Endothelial cell of umbilical vein (primary cell): Measurements from ENCODE around the gene KCND2. TPM values are rescaled to one million over a fixed set of nuclear protein-coding genes. Genes with fewer than 3 reads are reported as not detected.

Experiments
- BruUV-seq: library from RNA; stranded (reverse); fragments of 400-500 nt; replicated peaks from 2 replicates; lab custom pipeline; 2021; lab: Mats Ljungman, UMichigan
- CTCF ChIA-PET: fragments of 300-600, 350-600 bp; sonication (Branson Sonifier 250); formaldehyde crosslinking; loops from one replicate; lab custom pipeline; 2021; ENCODE audit warnings: antibody characterized with exemption, inconsistent platforms; lab: Charles Lee
- POLR2A ChIA-PET: fragments of 300-600, 350-600 bp; sonication (Branson Sonifier 250); formaldehyde crosslinking; loops from one replicate; lab custom pipeline; 2021; ENCODE audit warnings: antibody characterized with exemption, inconsistent platforms; lab: Charles Lee
- DNase-seq: peaks from one replicate; pipeline ENCODE4 v3.0.0-alpha.2; 2011; ENCODE audit warnings: low read depth, low spot score
- FAIRE-seq: peaks from 2 replicates; lab custom pipeline; 2011; peaks lifted over from hg19 to GRCh38; lab: Jason Lieb, UNC
- H2AFZ ChIP-seq: 2 replicates; pipeline ENCODE4 v1.6.0; 2012; ENCODE audit warnings: low read depth, low read length, control low read depth, inconsistent platforms
- H3K27ac ChIP-seq: 2 replicates; pipeline ENCODE4 v1.5.1; 2011; ENCODE audit warnings: low read depth, mild to moderate bottlenecking, control low read depth, low read length, moderate library complexity; ENCODE audit not compliant: insufficient read depth
- H3K27me3 ChIP-seq, 2 experiments: 2 replicates each; pipeline versions ENCODE4 v1.6.0 to v1.6.1; 2011; ENCODE audit warnings: low read length in 2 of 2, mixed read lengths in 1 of 2; ENCODE audit not compliant: control insufficient read depth in 2 of 2, insufficient read depth in 2 of 2
- H3K36me3 ChIP-seq, 2 experiments: 2 replicates in 1 of 2; 3 replicates in 1 of 2; pipeline ENCODE4 v1.5.1; 2011; ENCODE audit warnings: low read length in 2 of 2, mild to moderate bottlenecking in 1 of 2, moderate library complexity in 1 of 2; ENCODE audit not compliant: control insufficient read depth in 2 of 2, insufficient read depth in 2 of 2; ENCODE audit errors: extremely low read depth in 1 of 2
- H3K4me1 ChIP-seq: 3 replicates; pipeline ENCODE4 v1.5.1; 2011; ENCODE audit warnings: mild to moderate bottlenecking, low read length; ENCODE audit not compliant: control insufficient read depth, insufficient read depth; ENCODE audit errors: extremely low read depth
- H3K4me2 ChIP-seq: 2 replicates; pipeline ENCODE4 v1.6.1; 2011; ENCODE audit warnings: low read length, control low read depth, mixed read lengths; ENCODE audit not compliant: insufficient read depth
- H3K4me3 ChIP-seq, 3 experiments: fragments of 200-600 bp in 1 of 3; sonication (generic), shearing (Covaris generic) in 1 of 3; replicated peaks in 1 of 3; 2 replicates each; pipeline ENCODE4 v1.5.1; 2011 to 2016; ENCODE audit warnings: control low read depth in 3 of 3, low read length in 3 of 3, mild to moderate bottlenecking in 2 of 3, inconsistent platforms in 1 of 3, low read depth in 1 of 3, moderate library complexity in 1 of 3; ENCODE audit not compliant: insufficient read depth in 1 of 3
- H3K79me2 ChIP-seq: 2 replicates; pipeline ENCODE4 v1.6.0; 2012; ENCODE audit warnings: low read length, inconsistent platforms; ENCODE audit not compliant: control insufficient read depth, insufficient read depth
- H3K9ac ChIP-seq: replicated peaks from 2 replicates; pipeline ENCODE3; 2011; ENCODE audit warnings: low read length, control low read depth; ENCODE audit not compliant: insufficient read depth; ENCODE audit errors: extremely low read depth
- H3K9me1 ChIP-seq: replicated peaks from 3 replicates; pipeline ENCODE4 v1.6.0; 2011; ENCODE audit warnings: mild to moderate bottlenecking, low read length; ENCODE audit not compliant: control insufficient read depth, insufficient read depth; ENCODE audit errors: extremely low read depth
- H3K9me3 ChIP-seq: replicated peaks from 2 replicates; pipeline ENCODE4 v1.5.1; 2012; ENCODE audit warnings: low read length, inconsistent platforms; ENCODE audit not compliant: control insufficient read depth, insufficient read depth
- H4K20me1 ChIP-seq: replicated peaks from 2 replicates; pipeline ENCODE3; 2011; ENCODE audit warnings: mild to moderate bottlenecking, low read length; ENCODE audit not compliant: control insufficient read depth, insufficient read depth; ENCODE audit errors: extremely low read depth
- CTCF ChIP-seq, 2 donors: IDR thresholded peaks; 1 replicate in 1 of 2; 2 replicates in 1 of 2; pipeline ENCODE4 v1.5.1; 2011; ENCODE audit warnings: low read length in 2 of 2, mild to moderate bottlenecking in 2 of 2, moderate library complexity in 2 of 2, control low read depth in 1 of 2, inconsistent platforms in 1 of 2, low read depth in 1 of 2; ENCODE audit not compliant: insufficient read depth in 1 of 2; ENCODE audit errors: extremely low read depth in 1 of 2
- EZH2 ChIP-seq: IDR thresholded peaks from 2 replicates; pipeline ENCODE4 v1.6.1; 2012; ENCODE audit warnings: borderline replicate concordance, low read depth, mild to moderate bottlenecking, moderate library complexity, low read length, inconsistent platforms; ENCODE audit not compliant: severe bottlenecking
- FOS ChIP-seq: IDR thresholded peaks from 2 replicates; pipeline ENCODE4 v1.6.1; 2011; ENCODE audit warnings: mild to moderate bottlenecking, low read length, moderate library complexity, borderline replicate concordance; ENCODE audit not compliant: insufficient read depth
- GATA2 ChIP-seq: IDR thresholded peaks from 2 replicates; pipeline ENCODE4 v1.7.0; 2011; ENCODE audit warnings: low read depth, mild to moderate bottlenecking, moderate library complexity, mixed read lengths, low read length; ENCODE audit not compliant: insufficient read length, insufficient read depth
- JUN ChIP-seq: IDR thresholded peaks from 2 replicates; pipeline ENCODE4 v1.6.1; 2011; ENCODE audit warnings: borderline replicate concordance, low read depth; ENCODE audit not compliant: insufficient read length, insufficient read depth
- MAX ChIP-seq: IDR thresholded peaks from 2 replicates; pipeline ENCODE4 v1.6.1; 2011; ENCODE audit not compliant: insufficient read depth, insufficient read length
- MYC ChIP-seq: IDR thresholded peaks from one replicate; pipeline ENCODE4 v1.6.1; 2011; ENCODE audit warnings: mild to moderate bottlenecking, low read depth, low read length
- POLR2A ChIP-seq: IDR thresholded peaks from 2 replicates; pipeline ENCODE4 v1.6.1; 2012; ENCODE audit warnings: low read depth, mild to moderate bottlenecking, control low read depth, low read length
- POLR2AphosphoS5 ChIP-seq: IDR thresholded peaks from 2 replicates; pipeline ENCODE4 v1.6.1; 2012; ENCODE audit warnings: low read depth, mild to moderate bottlenecking, control low read depth, low read length, moderate library complexity; ENCODE audit not compliant: insufficient read depth
- dilution Hi-C: fragments of 300-500 bp; cut with MboI; formaldehyde crosslinking; loops from one replicate; pipeline ENCODE4 v1.15.0; 2019; ENCODE audit warnings: low sequenced_read_pairs; ENCODE audit not compliant: extremely low pct_ligation_motif_present
- intact Hi-C: fragments of 100-400 bp; cut with micrococcal nuclease; formaldehyde crosslinking; loops from one replicate; pipeline ENCODE4 v1.10.0; 2022
- polyA plus RNA-seq, 4 experiments: library from polyadenylated mRNA; depleted of rRNA in 3 of 4; stranded (reverse) in 3 of 4; unstranded in 1 of 4; fragments of >200 nt; gene quantifications; 2 replicates each; pipeline versions ENCODE4 v1.2.1 to v1.2.3, GENCODE V29; 2011 to 2012; ENCODE audit warnings: missing spikeins in 1 of 4
- total RNA-seq: library from RNA; stranded (reverse); gene quantifications from 2 replicates; pipeline ENCODE4 v1.2.3, GENCODE V29; 2021

KCND2 gene
- total and polyA plus RNA-seq, 2 donors (not counting 3 experiments of a cell fraction or from before 2014, with no cell fraction given): not detected

- FAIRE-seq: no peak
Observed at GRCh38 chr7:120442838-120443237, 169.9 kb downstream of the KCND2 start.

More at GRCh38 chr7:120442838-120443237, 169.9 kb downstream of the KCND2 start:
- H3K27ac ChIP-seq: no peak overlapping the region
- no peaks in the 10 kb centered on the region for H3K27me3 ChIP-seq
- H3K9me3 ChIP-seq: no peaks in the 10 kb centered on the region
- BruUV-seq: no TSS peak
- H3K4me1 ChIP-seq: no peaks in the 10 kb centered on the region
- dilution Hi-C loops (no loop called here), intact Hi-C loops (no loop called here)
- H2AFZ ChIP-seq: no peak overlapping the region
- CTCF ChIA-PET: no interaction called here
- H4K20me1 ChIP-seq: no peaks in the 10 kb centered on the region
- DNase-seq: no peak
- H3K4me2 ChIP-seq: no peak overlapping the region
- no peaks in the 10 kb centered on the region for H3K79me2 ChIP-seq
- no peaks in the 10 kb centered on the region for H3K36me3 ChIP-seq
- TF ChIP-seq GATA2 (no peak), MYC (no peak), FOS (no peak), EZH2 (no peak), MAX (no peak), CTCF (IDR thresholded peaks at IDR 0.05; ENCODE audit: extremely low read depth in 1 of 2, insufficient read depth in 1 of 2, low read depth in 1 of 2, low read length in 2 of 2) (no peak), POLR2A (no peak), JUN (no peak), POLR2AphosphoS5 (no peak)
- H3K9me1 ChIP-seq: no peaks in the 10 kb centered on the region
- no peak overlapping the region for H3K9ac ChIP-seq
- POLR2A ChIA-PET: no interaction called here
- H3K4me3 ChIP-seq: no peak overlapping the region
